Hepatocyte (in vitro differentiated cells): Measurements from ENCODE around the gene FREY1. TPM values are rescaled to one million over a fixed set of nuclear protein-coding genes. Genes with fewer than 3 reads are reported as not detected.

Experiments used
- DNase-seq: peaks from one replicate; pipeline ENCODE4 v3.0.0-alpha.2; 2016; ENCODE audit warnings: low spot score
- H2AFZ ChIP-seq: fragments of 200-600 bp; sonication (generic); 2 replicates; pipeline ENCODE4 v1.6.0; 2016; ENCODE audit warnings: antibody characterized with exemption, mild to moderate bottlenecking
- H3K27ac ChIP-seq: fragments of 200-600 bp; sonication (generic); 2 replicates; pipeline ENCODE4 v1.5.1; 2016; ENCODE audit warnings: mild to moderate bottlenecking
- H3K27me3 ChIP-seq: fragments of 200-600 bp; sonication (generic); 2 replicates; pipeline ENCODE4 v1.6.1; 2016
- H3K36me3 ChIP-seq: fragments of 200-600 bp; sonication (generic); replicated peaks from 2 replicates; pipeline ENCODE4 v1.5.1; 2016; ENCODE audit warnings: low read depth; ENCODE audit not compliant: insufficient read depth
- H3K4me1 ChIP-seq: fragments of 200-600 bp; sonication (generic); 2 replicates; pipeline ENCODE4 v1.5.1; 2016; ENCODE audit warnings: mild to moderate bottlenecking, moderate library complexity; ENCODE audit not compliant: insufficient read depth
- H3K4me2 ChIP-seq: fragments of 200-600 bp; sonication (generic); 2 replicates; pipeline ENCODE4 v1.6.0; 2016
- H3K4me3 ChIP-seq: fragments of 200-600 bp; sonication (generic); 2 replicates; pipeline ENCODE4 v1.5.1; 2016; ENCODE audit warnings: mild to moderate bottlenecking
- H3K79me2 ChIP-seq: fragments of 200-600 bp; sonication (generic); 2 replicates; pipeline ENCODE4 v1.6.0; 2017; ENCODE audit warnings: mild to moderate bottlenecking
- H3K9me2 ChIP-seq: fragments of 200-600 bp; sonication (generic); replicated peaks from 2 replicates; pipeline ENCODE4 v1.6.0; 2017; ENCODE audit warnings: mild to moderate bottlenecking; ENCODE audit not compliant: insufficient read depth
- H3K9me3 ChIP-seq: fragments of 200-600 bp; sonication (generic); 2 replicates; pipeline ENCODE4 v1.5.1; 2016; ENCODE audit warnings: low read depth, mild to moderate bottlenecking
- H4K20me1 ChIP-seq: fragments of 200-600 bp; sonication (generic); 2 replicates; pipeline ENCODE4 v1.6.0; 2016; ENCODE audit warnings: mild to moderate bottlenecking; ENCODE audit not compliant: insufficient read depth, poor library complexity, severe bottlenecking
- EZH2 ChIP-seq: fragments of 200-600 bp; sonication (generic); IDR thresholded peaks from 2 replicates; pipeline ENCODE4 v1.6.1; 2016; ENCODE audit warnings: antibody characterized with exemption, mild to moderate bottlenecking, borderline replicate concordance
- EZH2phosphoT487 ChIP-seq: fragments of 200-600 bp; sonication (generic); IDR thresholded peaks from one replicate; pipeline ENCODE4 v1.6.1; 2018; ENCODE audit warnings: antibody characterized with exemption, mild to moderate bottlenecking, low read depth, moderate library complexity; ENCODE audit not compliant: unreplicated experiment, severe bottlenecking
- WGBS: methylation state at CpG from one replicate; pipeline ENCODE4 v1.1.6; 2016; ENCODE audit warnings: low lambda C conversion rate; ENCODE audit errors: missing lambda C conversion rate; 5-methylcytosine and 5-hydroxymethylcytosine counted together
- polyA plus RNA-seq: library from polyadenylated mRNA; unstranded; fragments of >200 nt; fragmentation: Nextera tagmentation; extraction: Ambion mirVana; gene quantifications from 2 replicates; pipeline ENCODE4 v1.2.1, GENCODE V29; 2016
- total RNA-seq: library from RNA; depleted of rRNA; stranded (reverse); fragments of >200 nt; gene quantifications from 2 replicates; pipeline ENCODE4 v1.2.3, GENCODE V29; 2014
- TF ChIP-seq, protein P1 (sequence below): fragments of 200-600 bp; sonication (generic); IDR thresholded peaks from 2 replicates; pipeline ENCODE4 v1.5.1; 2016; ENCODE audit warnings: antibody characterized with exemption, mild to moderate bottlenecking; ENCODE audit not compliant: poor library complexity

Gene FREY1
- total and polyA plus RNA-seq, 2 experiments from 2014 or later: not detected

DNA sequence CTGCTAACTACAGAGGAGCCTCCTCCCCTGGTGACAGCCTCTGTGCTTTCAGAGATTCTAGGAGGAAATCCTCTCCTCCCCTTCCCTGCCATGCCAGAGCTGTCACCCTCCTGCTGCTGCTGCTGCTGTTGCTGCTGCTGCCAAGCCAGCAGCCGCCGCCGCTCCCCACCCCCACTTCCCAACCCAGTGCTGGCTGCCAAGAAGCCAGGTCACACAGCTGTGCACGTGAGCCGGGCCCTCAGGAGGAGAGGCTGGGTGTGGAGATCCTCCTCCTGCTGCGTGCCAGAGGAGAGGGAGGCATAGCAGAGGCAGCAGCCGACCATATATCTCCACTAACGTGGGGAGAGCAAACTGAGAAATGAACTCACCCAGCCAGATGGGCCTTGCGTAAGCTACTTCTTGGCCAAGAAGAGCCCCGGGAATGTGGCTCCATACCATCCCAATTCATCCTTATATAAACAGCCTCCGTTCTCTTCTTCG, 47.4 kb downstream of the FREY1 start:
- no peak overlapping the region for H2AFZ ChIP-seq
- peak overlapping the region; percentile 84 for H3K27ac ChIP-seq
- peaks cover 21% of the 10 kb centered on the region for H3K4me1 ChIP-seq
- H3K27me3 ChIP-seq: no peaks in the 10 kb centered on the region
- peak; percentile 90 for DNase-seq
- H3K36me3 ChIP-seq: peaks cover 8% of the 10 kb centered on the region
- H3K9me3 ChIP-seq: no peaks in the 10 kb centered on the region
- peaks cover 15% of the 10 kb centered on the region for H4K20me1 ChIP-seq
- H3K4me2 ChIP-seq: peak overlapping the region; percentile 55
- no peak overlapping the region for H3K4me3 ChIP-seq
- TF ChIP-seq, protein P1, sequence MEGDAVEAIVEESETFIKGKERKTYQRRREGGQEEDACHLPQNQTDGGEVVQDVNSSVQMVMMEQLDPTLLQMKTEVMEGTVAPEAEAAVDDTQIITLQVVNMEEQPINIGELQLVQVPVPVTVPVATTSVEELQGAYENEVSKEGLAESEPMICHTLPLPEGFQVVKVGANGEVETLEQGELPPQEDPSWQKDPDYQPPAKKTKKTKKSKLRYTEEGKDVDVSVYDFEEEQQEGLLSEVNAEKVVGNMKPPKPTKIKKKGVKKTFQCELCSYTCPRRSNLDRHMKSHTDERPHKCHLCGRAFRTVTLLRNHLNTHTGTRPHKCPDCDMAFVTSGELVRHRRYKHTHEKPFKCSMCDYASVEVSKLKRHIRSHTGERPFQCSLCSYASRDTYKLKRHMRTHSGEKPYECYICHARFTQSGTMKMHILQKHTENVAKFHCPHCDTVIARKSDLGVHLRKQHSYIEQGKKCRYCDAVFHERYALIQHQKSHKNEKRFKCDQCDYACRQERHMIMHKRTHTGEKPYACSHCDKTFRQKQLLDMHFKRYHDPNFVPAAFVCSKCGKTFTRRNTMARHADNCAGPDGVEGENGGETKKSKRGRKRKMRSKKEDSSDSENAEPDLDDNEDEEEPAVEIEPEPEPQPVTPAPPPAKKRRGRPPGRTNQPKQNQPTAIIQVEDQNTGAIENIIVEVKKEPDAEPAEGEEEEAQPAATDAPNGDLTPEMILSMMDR: no peak
- TF ChIP-seq EZH2phosphoT487: no peak
- no peak for TF ChIP-seq EZH2
- WGBS: 56% methylated on average over 12 of the region's 12 CpGs
- no peaks in the 10 kb centered on the region for H3K9me2 ChIP-seq
- peaks cover 30% of the 10 kb centered on the region for H3K79me2 ChIP-seq

GRCh38 chr11:45858751-45859398, 48.2 kb downstream of the FREY1 start:
- WGBS: 96% methylated on average over 5 of the region's 5 CpGs
- no peaks in the 10 kb centered on the region for H3K9me2 ChIP-seq
- H3K27ac ChIP-seq: peak overlapping the region; percentile 79
- H3K4me1 ChIP-seq: peaks cover 21% of the 10 kb centered on the region
- peak overlapping the region; percentile 55 for H3K4me2 ChIP-seq
- peaks cover 4% of the 10 kb centered on the region for H3K36me3 ChIP-seq
- H4K20me1 ChIP-seq: peaks cover 23% of the 10 kb centered on the region
- H3K4me3 ChIP-seq: no peak overlapping the region
- H2AFZ ChIP-seq: no peak overlapping the region
- H3K79me2 ChIP-seq: peaks cover 38% of the 10 kb centered on the region
- TF ChIP-seq EZH2 (no peak), EZH2phosphoT487 (no peak)
- TF ChIP-seq, protein P1: no peak
- H3K9me3 ChIP-seq: no peaks in the 10 kb centered on the region
- H3K27me3 ChIP-seq: no peaks in the 10 kb centered on the region
- DNase-seq: no peak

- DNase-seq: peak; percentile 58
- Histone ChIP-seq H3K36me3 (no peaks in the 10 kb centered on the region), H4K20me1 (peaks cover 32% of the 10 kb centered on the region)
These were observed 49.1 kb downstream of the FREY1 start for GRCh38 chr11:45857961-45858474.

More at GRCh38 chr11:45857961-45858474, 49.1 kb downstream of the FREY1 start:
- Histone ChIP-seq H3K4me2 (no peak overlapping the region), H3K27ac (peak overlapping the region; percentile 79), H3K9me2 (no peaks in the 10 kb centered on the region), H3K79me2 (peaks cover 47% of the 10 kb centered on the region), H3K4me1 (peaks cover 21% of the 10 kb centered on the region), H2AFZ (no peak overlapping the region), H3K27me3 (no peaks in the 10 kb centered on the region), H3K4me3 (no peak overlapping the region), H3K9me3 (no peaks in the 10 kb centered on the region)
- 65% methylated on average over 2 of the region's 2 CpGs for WGBS
- TF ChIP-seq EZH2 (no peak), EZH2phosphoT487 (no peak)
- TF ChIP-seq, protein P1: no peak

Other genes with a start within 250 kb of the FREY1 start
- 1.3 and 2.9 TPM in 2 replicates for gene CHST1, start 241.6 kb downstream of the FREY1 start, total RNA-seq
- gene CHST1, start 241.6 kb downstream of the FREY1 start, polyA plus RNA-seq: 1.9 and 2.9 TPM in 2 replicates
- gene SLC35C1, start 102.1 kb downstream of the FREY1 start, total RNA-seq: 11.1 and 12.7 TPM in 2 replicates
- 22.1 and 25.0 TPM in 2 replicates for gene SLC35C1, start 102.1 kb downstream of the FREY1 start, polyA plus RNA-seq
- gene CRY2, start 59.8 kb downstream of the FREY1 start, total RNA-seq: 21.3 and 27.6 TPM in 2 replicates
- 23.8 and 25.5 TPM in 2 replicates for gene CRY2, start 59.8 kb downstream of the FREY1 start, polyA plus RNA-seq
- gene MAPK8IP1, start 21.6 kb downstream of the FREY1 start, total RNA-seq: 5.2 and 7.6 TPM in 2 replicates
- 7.2 and 8.3 TPM in 2 replicates for gene MAPK8IP1, start 21.6 kb downstream of the FREY1 start, polyA plus RNA-seq
- 20.3 and 28.0 TPM in 2 replicates for gene PEX16, start 10.6 kb upstream of the FREY1 start, total RNA-seq
- 32.8 and 37.3 TPM in 2 replicates for gene PEX16, start 10.6 kb upstream of the FREY1 start, polyA plus RNA-seq
- 4.3 and 4.7 TPM in 2 replicates for gene LARGE2, start 15.4 kb upstream of the FREY1 start, total RNA-seq
- gene LARGE2, start 15.4 kb upstream of the FREY1 start, polyA plus RNA-seq: 9.7 and 11.6 TPM in 2 replicates
- gene PHF21A, start 214.2 kb upstream of the FREY1 start, total RNA-seq: 27.7 and 30.4 TPM in 2 replicates
- 20.5 and 24.6 TPM in 2 replicates for gene PHF21A, start 214.2 kb upstream of the FREY1 start, polyA plus RNA-seq